HEK293 (cell line): ENCODE measurements around the gene KEAP1.

Source experiments
- CTCF ChIA-PET: fragments of 350-600 bp; formaldehyde crosslinking; extraction: SDS; loops from one replicate; lab custom pipeline; 2021; ENCODE audit warnings: antibody characterized with exemption; lab: Yijun Ruan, JAX
- POLR2A ChIA-PET: fragments of 300-600 bp; formaldehyde crosslinking; extraction: SDS; loops from one replicate; lab custom pipeline; 2020; ENCODE audit warnings: antibody characterized with exemption, inconsistent platforms; lab: Yijun Ruan, JAX
- H3K27ac ChIP-seq: fragments of 200-500 bp; sonication (Bioruptor generic); 2 replicates; pipeline ENCODE4 v1.5.1; 2014; ENCODE audit warnings: low read depth, low read length, control low read depth, inconsistent platforms; ENCODE audit errors: extremely low read depth
- H3K36me3 ChIP-seq, 2 experiments: fragments of 200-500 bp in 1 of 2; sonication (Bioruptor generic) in 1 of 2; 1 replicate in 1 of 2; 2 replicates in 1 of 2; pipeline ENCODE4 v1.5.1; 2014 to 2017; ENCODE audit warnings: inconsistent platforms in 2 of 2, low read length in 2 of 2; ENCODE audit not compliant: control insufficient read depth in 2 of 2, insufficient read depth in 1 of 2
- H3K4me1 ChIP-seq: fragments of 200-500 bp; sonication (Bioruptor generic); 2 replicates; pipeline ENCODE4 v1.5.1; 2014; ENCODE audit warnings: mild to moderate bottlenecking, low read length, inconsistent platforms; ENCODE audit not compliant: control insufficient read depth, insufficient read depth
- H3K4me3 ChIP-seq: 2 replicates; pipeline ENCODE4 v1.5.1; 2011; ENCODE audit warnings: low read depth, mild to moderate bottlenecking, control low read depth, low read length, moderate library complexity
- H3K9me3 ChIP-seq: fragments of 200-500 bp; sonication (Bioruptor generic); 2 replicates; pipeline ENCODE4 v1.5.1; 2014; ENCODE audit warnings: low read depth, low read length, inconsistent platforms; ENCODE audit not compliant: control insufficient read depth, insufficient read depth
- GLIS1 ChIP-seq: fragments of 450-650 bp; formaldehyde crosslinking; IDR thresholded peaks from 2 replicates; pipeline ENCODE4 v1.5.1; 2016; ENCODE audit warnings: missing biosample characterization, missing genetic modification characterization
- REPIN1 ChIP-seq: fragments of 450-650 bp; formaldehyde crosslinking; IDR thresholded peaks from 2 replicates; pipeline ENCODE4 v1.5.1; 2017; ENCODE audit warnings: missing biosample characterization, missing genetic modification characterization, low read depth
- SP2 ChIP-seq: fragments of 450-650 bp; formaldehyde crosslinking; IDR thresholded peaks from 2 replicates; pipeline ENCODE4 v1.5.1; 2016; ENCODE audit warnings: missing biosample characterization, missing genetic modification characterization
- SP7 ChIP-seq: fragments of 450-650 bp; formaldehyde crosslinking; IDR thresholded peaks from 2 replicates; pipeline ENCODE4 v1.5.1; 2016; ENCODE audit warnings: missing biosample characterization, missing genetic modification characterization
- ZBTB7A ChIP-seq: fragments of 450-650 bp; formaldehyde crosslinking; IDR thresholded peaks from 2 replicates; pipeline ENCODE4 v1.5.1; 2016; ENCODE audit warnings: low read depth, missing biosample characterization, missing genetic modification characterization
- ZNF175 ChIP-seq: fragments of 450-650 bp; formaldehyde crosslinking; IDR thresholded peaks from 2 replicates; pipeline ENCODE4 v1.5.1; 2016; ENCODE audit warnings: missing biosample characterization, missing genetic modification characterization
- ZNF266 ChIP-seq: fragments of 450-650 bp; formaldehyde crosslinking; IDR thresholded peaks from 2 replicates; pipeline ENCODE4 v1.5.1; 2016; ENCODE audit warnings: missing biosample characterization, missing genetic modification characterization, low read depth
- ZNF324 ChIP-seq: fragments of 450-650 bp; formaldehyde crosslinking; IDR thresholded peaks from 2 replicates; pipeline ENCODE4 v1.5.1; 2016; ENCODE audit warnings: missing biosample characterization, missing genetic modification characterization
- ZNF391 ChIP-seq: fragments of 450-650 bp; formaldehyde crosslinking; IDR thresholded peaks from 2 replicates; pipeline ENCODE4 v1.5.1; 2016; ENCODE audit warnings: low read depth, missing biosample characterization, missing genetic modification characterization, borderline replicate concordance
- ZNF521 ChIP-seq: fragments of 450-650 bp; formaldehyde crosslinking; IDR thresholded peaks from 2 replicates; pipeline ENCODE4 v1.5.1; 2017; ENCODE audit warnings: missing biosample characterization, mild to moderate bottlenecking, missing genetic modification characterization
- ZSCAN16 ChIP-seq: fragments of 450-650 bp; formaldehyde crosslinking; IDR thresholded peaks from 2 replicates; pipeline ENCODE4 v1.5.1; 2016; ENCODE audit warnings: missing biosample characterization, missing genetic modification characterization
- TF ChIP-seq, protein P1 (sequence below): fragments of 450-650 bp; formaldehyde crosslinking; IDR thresholded peaks from 2 replicates; pipeline ENCODE4 v1.5.1; 2017; ENCODE audit warnings: missing biosample characterization, missing genetic modification characterization
- TF ChIP-seq, protein P2 (sequence below): fragments of 450-650 bp; formaldehyde crosslinking; IDR thresholded peaks from 2 replicates; pipeline ENCODE4 v1.5.1; 2016; ENCODE audit warnings: missing biosample characterization, missing genetic modification characterization
- TF ChIP-seq, protein P3 (sequence below): fragments of 450-650 bp; formaldehyde crosslinking; IDR thresholded peaks from 2 replicates; pipeline ENCODE4 v1.5.1; 2016; ENCODE audit warnings: missing biosample characterization, missing genetic modification characterization
- TF ChIP-seq, protein P4 (sequence below): fragments of 450-650 bp; formaldehyde crosslinking; IDR thresholded peaks from 2 replicates; pipeline ENCODE4 v1.5.1; 2016; ENCODE audit warnings: missing biosample characterization, missing genetic modification characterization
- TF ChIP-seq, protein P5 (sequence below): fragments of 450-650 bp; formaldehyde crosslinking; IDR thresholded peaks from 2 replicates; pipeline ENCODE4 v1.5.1; 2016; ENCODE audit warnings: missing biosample characterization, missing genetic modification characterization
- TF ChIP-seq, protein P6 (sequence below): fragments of 450-650 bp; formaldehyde crosslinking; conservative IDR thresholded peaks from 2 replicates; pipeline ENCODE4 v1.5.1; 2016; ENCODE audit warnings: low read depth, missing biosample characterization, missing genetic modification characterization

The KEAP1 gene

DNA sequence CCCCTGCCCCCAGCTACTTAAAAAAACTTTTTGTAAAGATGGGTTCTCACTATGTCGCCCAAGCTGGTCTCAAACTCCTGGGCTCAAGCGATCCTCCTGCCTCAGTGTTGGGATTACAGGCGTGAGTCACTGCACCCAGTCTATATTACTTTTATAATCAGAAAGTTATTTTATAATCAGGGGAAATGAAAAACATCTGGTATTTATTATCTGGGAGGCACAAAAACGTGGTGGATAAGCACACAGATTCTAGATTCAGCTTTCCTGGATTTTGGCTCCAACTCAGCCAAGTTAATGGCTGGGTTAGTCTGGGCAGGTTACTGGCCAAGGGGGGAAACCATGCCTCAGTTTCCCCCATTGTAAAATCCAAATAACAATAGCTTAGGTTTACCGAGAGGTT, 24.7 kb downstream of the KEAP1 start (continued):
- no peak for TF ChIP-seq ZNF391
- TF ChIP-seq, protein P1, sequence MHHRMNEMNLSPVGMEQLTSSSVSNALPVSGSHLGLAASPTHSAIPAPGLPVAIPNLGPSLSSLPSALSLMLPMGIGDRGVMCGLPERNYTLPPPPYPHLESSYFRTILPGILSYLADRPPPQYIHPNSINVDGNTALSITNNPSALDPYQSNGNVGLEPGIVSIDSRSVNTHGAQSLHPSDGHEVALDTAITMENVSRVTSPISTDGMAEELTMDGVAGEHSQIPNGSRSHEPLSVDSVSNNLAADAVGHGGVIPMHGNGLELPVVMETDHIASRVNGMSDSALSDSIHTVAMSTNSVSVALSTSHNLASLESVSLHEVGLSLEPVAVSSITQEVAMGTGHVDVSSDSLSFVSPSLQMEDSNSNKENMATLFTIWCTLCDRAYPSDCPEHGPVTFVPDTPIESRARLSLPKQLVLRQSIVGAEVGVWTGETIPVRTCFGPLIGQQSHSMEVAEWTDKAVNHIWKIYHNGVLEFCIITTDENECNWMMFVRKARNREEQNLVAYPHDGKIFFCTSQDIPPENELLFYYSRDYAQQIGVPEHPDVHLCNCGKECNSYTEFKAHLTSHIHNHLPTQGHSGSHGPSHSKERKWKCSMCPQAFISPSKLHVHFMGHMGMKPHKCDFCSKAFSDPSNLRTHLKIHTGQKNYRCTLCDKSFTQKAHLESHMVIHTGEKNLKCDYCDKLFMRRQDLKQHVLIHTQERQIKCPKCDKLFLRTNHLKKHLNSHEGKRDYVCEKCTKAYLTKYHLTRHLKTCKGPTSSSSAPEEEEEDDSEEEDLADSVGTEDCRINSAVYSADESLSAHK (tag by site-specific recombination) = no peak
- no peak for TF ChIP-seq REPIN1 (tag by site-specific recombination)
- TF ChIP-seq SP2 (tag by site-specific recombination) = no peak
- TF ChIP-seq, protein P2, sequence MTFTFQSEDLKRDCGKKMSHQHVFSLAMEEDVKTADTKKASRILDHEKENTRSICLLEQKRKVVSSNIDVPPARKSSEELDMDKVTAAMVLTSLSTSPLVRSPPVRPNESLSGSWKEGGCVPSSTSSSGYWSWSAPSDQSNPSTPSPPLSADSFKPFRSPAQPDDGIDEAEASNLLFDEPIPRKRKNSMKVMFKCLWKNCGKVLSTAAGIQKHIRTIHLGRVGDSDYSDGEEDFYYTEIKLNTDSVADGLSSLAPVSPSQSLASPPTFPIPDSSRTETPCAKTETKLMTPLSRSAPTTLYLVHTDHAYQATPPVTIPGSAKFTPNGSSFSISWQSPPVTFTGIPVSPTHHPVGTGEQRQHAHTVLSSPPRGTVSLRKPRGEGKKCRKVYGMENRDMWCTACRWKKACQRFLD (tag by site-specific recombination) = no peak
- TF ChIP-seq ZNF521 (tag by site-specific recombination) = no peak
- TF ChIP-seq ZNF266 (tag by site-specific recombination) = no peak
- TF ChIP-seq ZNF175 (tag by site-specific recombination) = no peak
- no peak for TF ChIP-seq ZNF324 (tag by site-specific recombination)

DNA sequence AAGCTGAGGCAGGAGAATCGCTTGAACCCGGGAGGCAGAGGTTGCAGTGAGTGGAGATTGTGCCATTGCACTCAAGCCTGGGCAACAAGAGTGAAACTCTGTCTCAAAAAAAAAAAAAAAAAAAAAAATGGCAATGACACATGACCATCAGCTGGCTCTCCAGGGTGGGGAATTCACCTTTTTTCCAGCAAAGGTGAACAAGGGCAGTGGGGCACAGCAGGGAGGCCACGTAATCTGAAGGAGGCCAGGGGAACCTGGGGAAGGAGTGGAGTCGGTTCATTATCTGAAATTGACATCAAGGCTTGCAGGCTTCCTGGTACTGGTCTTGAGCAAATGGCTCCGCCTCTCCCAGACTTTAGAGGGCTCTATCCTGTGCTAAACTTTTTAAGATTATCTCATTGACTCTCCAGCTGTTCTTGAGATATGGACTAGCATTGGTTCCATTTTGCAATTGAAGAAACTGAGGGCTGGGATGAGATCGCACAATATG, 28.1 kb downstream of the KEAP1 start:
- H3K4me3 ChIP-seq = no peak overlapping the region
- no peaks in the 10 kb centered on the region for H3K9me3 ChIP-seq
- TF ChIP-seq ZBTB7A (tag by site-specific recombination) (no peak), GLIS1 (0 out of 2 replicates have a peak, but pooled peaks have one; percentile 14), ZSCAN16 (tag by site-specific recombination) (no peak)
- TF ChIP-seq, protein P3, sequence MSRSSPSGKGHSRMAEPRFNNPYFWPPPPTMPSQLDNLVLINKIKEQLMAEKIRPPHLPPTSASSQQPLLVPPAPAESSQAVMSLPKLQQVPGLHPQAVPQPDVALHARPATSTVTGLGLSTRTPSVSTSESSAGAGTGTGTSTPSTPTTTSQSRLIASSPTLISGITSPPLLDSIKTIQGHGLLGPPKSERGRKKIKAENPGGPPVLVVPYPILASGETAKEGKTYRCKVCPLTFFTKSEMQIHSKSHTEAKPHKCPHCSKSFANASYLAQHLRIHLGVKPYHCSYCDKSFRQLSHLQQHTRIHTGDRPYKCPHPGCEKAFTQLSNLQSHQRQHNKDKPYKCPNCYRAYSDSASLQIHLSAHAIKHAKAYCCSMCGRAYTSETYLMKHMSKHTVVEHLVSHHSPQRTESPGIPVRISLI (tag by site-specific recombination) = peak; percentile 76; the same call in 1 of the 2 replicates
- TF ChIP-seq, protein P4, sequence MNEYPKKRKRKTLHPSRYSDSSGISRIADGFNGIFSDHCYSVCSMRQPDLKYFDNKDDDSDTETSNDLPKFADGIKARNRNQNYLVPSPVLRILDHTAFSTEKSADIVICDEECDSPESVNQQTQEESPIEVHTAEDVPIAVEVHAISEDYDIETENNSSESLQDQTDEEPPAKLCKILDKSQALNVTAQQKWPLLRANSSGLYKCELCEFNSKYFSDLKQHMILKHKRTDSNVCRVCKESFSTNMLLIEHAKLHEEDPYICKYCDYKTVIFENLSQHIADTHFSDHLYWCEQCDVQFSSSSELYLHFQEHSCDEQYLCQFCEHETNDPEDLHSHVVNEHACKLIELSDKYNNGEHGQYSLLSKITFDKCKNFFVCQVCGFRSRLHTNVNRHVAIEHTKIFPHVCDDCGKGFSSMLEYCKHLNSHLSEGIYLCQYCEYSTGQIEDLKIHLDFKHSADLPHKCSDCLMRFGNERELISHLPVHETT (tag by site-specific recombination) = no peak
- no peak overlapping the region for H3K27ac ChIP-seq
- ChIA-PET POLR2A (no interaction called here), CTCF (interaction anchor here (0.7 to 1.7 kb wide), 5 partner anchors 8 to 225 kb away, joined by 3 to 8 read pairs (median 3); no protein-coding TSS in a partner anchor)
- H3K36me3 ChIP-seq = no peaks in the 10 kb centered on the region
- no peaks in the 10 kb centered on the region for H3K4me1 ChIP-seq

DNA sequence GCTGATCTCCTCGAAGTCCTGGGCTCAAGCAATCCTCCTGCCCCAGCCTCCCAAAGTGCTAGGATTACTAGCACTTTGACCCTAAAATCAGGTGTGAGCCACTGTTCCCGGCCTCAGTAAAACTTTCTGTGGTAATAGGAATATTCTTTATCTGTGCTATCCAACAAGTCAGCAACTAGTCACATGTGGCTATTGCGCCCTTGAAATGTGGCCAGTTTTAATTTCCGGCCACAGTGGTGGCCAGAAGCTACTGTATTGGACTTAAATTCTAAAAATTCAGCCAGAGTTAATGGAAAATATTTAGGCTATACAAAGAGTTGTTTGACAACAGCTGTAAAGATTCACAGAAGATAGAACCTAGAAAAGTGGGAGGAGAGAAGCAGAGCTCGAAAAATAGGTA, 30.0 kb downstream of the KEAP1 start:
- ChIA-PET POLR2A (no interaction called here), CTCF (interaction anchor here (0.6 to 1.7 kb wide), 4 partner anchors 8 to 96 kb away, joined by 3 to 11 read pairs (median 4); partner anchors contain the start of gene CDKN2D)
- H3K4me3 ChIP-seq = no peak overlapping the region
- H3K36me3 ChIP-seq = no peaks in the 10 kb centered on the region
- H3K9me3 ChIP-seq = no peaks in the 10 kb centered on the region
- H3K4me1 ChIP-seq = no peaks in the 10 kb centered on the region
- H3K27ac ChIP-seq = no peak overlapping the region
- TF ChIP-seq, protein P5, sequence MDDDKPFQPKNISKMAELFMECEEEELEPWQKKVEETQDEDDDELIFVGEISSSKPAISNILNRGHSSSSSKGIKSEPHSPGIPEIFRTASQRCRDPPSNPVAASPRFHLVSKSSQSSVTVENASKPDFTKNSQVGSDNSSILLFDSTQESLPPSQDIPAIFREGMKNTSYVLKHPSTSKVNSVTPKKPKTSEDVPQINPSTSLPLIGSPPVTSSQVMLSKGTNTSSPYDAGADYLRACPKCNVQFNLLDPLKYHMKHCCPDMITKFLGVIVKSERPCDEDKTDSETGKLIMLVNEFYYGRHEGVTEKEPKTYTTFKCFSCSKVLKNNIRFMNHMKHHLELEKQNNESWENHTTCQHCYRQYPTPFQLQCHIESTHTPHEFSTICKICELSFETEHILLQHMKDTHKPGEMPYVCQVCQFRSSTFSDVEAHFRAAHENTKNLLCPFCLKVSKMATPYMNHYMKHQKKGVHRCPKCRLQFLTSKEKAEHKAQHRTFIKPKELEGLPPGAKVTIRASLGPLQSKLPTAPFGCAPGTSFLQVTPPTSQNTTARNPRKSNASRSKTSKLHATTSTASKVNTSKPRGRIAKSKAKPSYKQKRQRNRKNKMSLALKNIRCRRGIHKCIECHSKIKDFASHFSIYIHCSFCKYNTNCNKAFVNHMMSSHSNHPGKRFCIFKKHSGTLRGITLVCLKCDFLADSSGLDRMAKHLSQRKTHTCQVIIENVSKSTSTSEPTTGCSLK (tag by site-specific recombination) = no peak
- no peak for TF ChIP-seq SP7
- TF ChIP-seq, protein P6, sequence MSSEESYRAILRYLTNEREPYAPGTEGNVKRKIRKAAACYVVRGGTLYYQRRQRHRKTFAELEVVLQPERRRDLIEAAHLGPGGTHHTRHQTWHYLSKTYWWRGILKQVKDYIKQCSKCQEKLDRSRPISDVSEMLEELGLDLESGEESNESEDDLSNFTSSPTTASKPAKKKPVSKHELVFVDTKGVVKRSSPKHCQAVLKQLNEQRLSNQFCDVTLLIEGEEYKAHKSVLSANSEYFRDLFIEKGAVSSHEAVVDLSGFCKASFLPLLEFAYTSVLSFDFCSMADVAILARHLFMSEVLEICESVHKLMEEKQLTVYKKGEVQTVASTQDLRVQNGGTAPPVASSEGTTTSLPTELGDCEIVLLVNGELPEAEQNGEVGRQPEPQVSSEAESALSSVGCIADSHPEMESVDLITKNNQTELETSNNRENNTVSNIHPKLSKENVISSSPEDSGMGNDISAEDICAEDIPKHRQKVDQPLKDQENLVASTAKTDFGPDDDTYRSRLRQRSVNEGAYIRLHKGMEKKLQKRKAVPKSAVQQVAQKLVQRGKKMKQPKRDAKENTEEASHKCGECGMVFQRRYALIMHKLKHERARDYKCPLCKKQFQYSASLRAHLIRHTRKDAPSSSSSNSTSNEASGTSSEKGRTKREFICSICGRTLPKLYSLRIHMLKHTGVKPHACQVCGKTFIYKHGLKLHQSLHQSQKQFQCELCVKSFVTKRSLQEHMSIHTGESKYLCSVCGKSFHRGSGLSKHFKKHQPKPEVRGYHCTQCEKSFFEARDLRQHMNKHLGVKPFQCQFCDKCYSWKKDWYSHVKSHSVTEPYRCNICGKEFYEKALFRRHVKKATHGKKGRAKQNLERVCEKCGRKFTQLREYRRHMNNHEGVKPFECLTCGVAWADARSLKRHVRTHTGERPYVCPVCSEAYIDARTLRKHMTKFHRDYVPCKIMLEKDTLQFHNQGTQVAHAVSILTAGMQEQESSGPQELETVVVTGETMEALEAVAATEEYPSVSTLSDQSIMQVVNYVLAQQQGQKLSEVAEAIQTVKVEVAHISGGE = no peak
